GM15510 (cell line): ENCODE data around the gene TSC22D3.

Source experiments
- POLR2A ChIP-seq: IDR thresholded peaks from 3 replicates; pipeline ENCODE4 v1.6.1; 2011; ENCODE audit warnings: borderline replicate concordance; ENCODE audit not compliant: insufficient read length; ENCODE audit errors: extremely low read depth

Gene TSC22D3

GRCh38 chrX:107775734-107776511 is at the start of gene TSC22D3:
Gene TSC22D3 (minus strand): TSS chrX:107775787. CDS start chrX:107775419, 368 bp downstream.
- no peak for TF ChIP-seq POLR2A

GRCh38 chrX:107823456-107823855 is 47.9 kb upstream of the TSC22D3 start:
- no peak for TF ChIP-seq POLR2A

- no peak for TF ChIP-seq POLR2A
Measured at GRCh38 chrX:107823042-107823441, 47.5 kb upstream of the TSC22D3 start.

- no peak for TF ChIP-seq POLR2A
Measured at GRCh38 chrX:107818900-107819521, 43.4 kb upstream of the TSC22D3 start.

- no peak for TF ChIP-seq POLR2A
Measured at GRCh38 chrX:107805179-107805578, 29.6 kb upstream of the TSC22D3 start.

- no peak for TF ChIP-seq POLR2A
Measured at GRCh38 chrX:107804427-107804826, 28.8 kb upstream of the TSC22D3 start.

- TF ChIP-seq POLR2A, result no peak
Measured at GRCh38 chrX:107787827-107788226, 12.2 kb upstream of the TSC22D3 start.

- no peak for TF ChIP-seq POLR2A
Measured at GRCh38 chrX:107780525-107780924, 4.9 kb upstream of the TSC22D3 start.

GRCh38 chrX:107777536-107777832 is 1.9 kb upstream of the TSC22D3 start, which contains the start of gene NCBP2L:
Gene NCBP2L (plus strand): TSS chrX:107777733. CDS start chrX:107794221, 16,488 bp downstream.
- TF ChIP-seq POLR2A, result no peak

GRCh38 chrX:107776649-107777535 is 1.3 kb upstream of the TSC22D3 start:
- TF ChIP-seq POLR2A, result no peak

GRCh38 chrX:107775000-107775733 is 420 bp downstream of the TSC22D3 start:
- TF ChIP-seq POLR2A, result no peak

- no peak for TF ChIP-seq POLR2A
Measured at GRCh38 chrX:107773906-107774435, 1.6 kb downstream of the TSC22D3 start.

- no peak for TF ChIP-seq POLR2A
Measured at GRCh38 chrX:107773206-107773605, 2.4 kb downstream of the TSC22D3 start.
